Testis (tissue), 3 donors: Measurements from ENCODE around the gene WBP1. TPM values are rescaled to one million over a fixed set of nuclear protein-coding genes. Genes with fewer than 3 reads are reported as not detected.

Source experiments
- DNase-seq: peaks from one replicate; pipeline ENCODE4 v3.0.0-alpha.2; 2019
- H3K27ac ChIP-seq, 2 donors: fragments of 200-600 bp; sonication (generic); one replicate each; pipeline ENCODE4 v1.5.1; 2019
- H3K27me3 ChIP-seq: fragments of 200-600 bp; sonication (generic); one replicate; pipeline ENCODE4 v1.5.1; 2019
- H3K36me3 ChIP-seq: fragments of 200-600 bp; sonication (generic); one replicate; pipeline ENCODE4 v1.5.1; 2017; ENCODE audit warnings: low read depth; ENCODE audit errors: missing control alignments
- H3K4me1 ChIP-seq: fragments of 200-600 bp; sonication (generic); one replicate; pipeline ENCODE4 v1.5.1; 2019
- H3K4me3 ChIP-seq, 2 donors: fragments of 200-600 bp; sonication (generic); one replicate each; pipeline ENCODE4 v1.5.1; 2017 to 2019
- H3K9me3 ChIP-seq: fragments of 200-600 bp; sonication (generic); one replicate; pipeline ENCODE4 v1.5.1; 2017
- CTCF ChIP-seq, 3 experiments: fragments of 450-650 bp in 2 of 3; fragments of 200-600 bp in 1 of 3; sonication (generic) in 1 of 3; IDR thresholded peaks; one replicate each; pipeline ENCODE4 v1.5.1; 2016 to 2019; ENCODE audit warnings: antibody characterized with exemption in 3 of 3, mild to moderate bottlenecking in 2 of 3, moderate library complexity in 1 of 3
- POLR2A ChIP-seq: fragments of 450-650 bp; IDR thresholded peaks from one replicate; pipeline ENCODE4 v1.6.1; 2017; ENCODE audit warnings: antibody characterized with exemption, mild to moderate bottlenecking, moderate library complexity
- WGBS, 2 donors: methylation state at CpG; one replicate each; pipeline ENCODE4 v1.1.5; 2018; 5-methylcytosine and 5-hydroxymethylcytosine counted together
- intact Hi-C: fragments of 100-400 bp; cut with DNase I; formaldehyde crosslinking; loops from one replicate; pipeline ENCODE4 v1.15.1; 2023; ENCODE audit warnings: low total_unique reads
- polyA plus RNA-seq: library from polyadenylated mRNA; stranded (reverse); fragments of 350-450 nt; fragmentation: Illumina TruSeq; extraction: RNeasy Lipid Tissue Mini Kit (QIAGEN cat#74804); gene quantifications from one replicate; pipeline ENCODE4 v1.2.3, GENCODE V29; 2014; ENCODE audit warnings: low read depth, low replicate concordance; ENCODE audit not compliant: insufficient read depth
- total RNA-seq, 2 donors: library from RNA; depleted of rRNA; stranded (reverse); fragments of >200 nt; gene quantifications; one replicate each; pipeline ENCODE4 v1.2.3, GENCODE V29; 2016

The WBP1 gene
- total and polyA plus RNA-seq, 3 donors from 2014 or later: 73.8 to 84.3 (median 80.8) TPM

- peak overlapping the region; percentile 6 to 79 for H3K27ac ChIP-seq
- WGBS, 2 donors: 44 to 45% methylated on average over 16 of the region's 16 CpGs
Observed at GRCh38 chr2:74471332-74472065, 13.3 kb downstream of the WBP1 start.

GRCh38 chr2:74472086-74472944, 14.1 kb downstream of the WBP1 start, which contains the start of gene MRPL53:
TSS of gene MRPL53 (minus strand) at chr2:74472680. CDS start at chr2:74472660, 20 bp downstream.
- no peak for TF ChIP-seq POLR2A
- TF ChIP-seq CTCF (IDR thresholded peaks at IDR 0.05): no peak
- Histone ChIP-seq H3K4me3 (peak within 1 kb of the TSS; percentile 63 to 68), H3K9me3 (no peaks in the 10 kb centered on the region), H3K4me1 (peaks cover 12% of the 10 kb centered on the region), H3K27ac (peak within 1 kb of the TSS; percentile 6 to 79), H3K27me3 (no peaks in the 10 kb centered on the region), H3K36me3 (no peaks in the 10 kb centered on the region)
- peak; percentile 96 for DNase-seq
- WGBS, 2 donors: 1% methylated on average over 42 to 66 of the region's 66 CpGs
- intact Hi-C loops: no loop called here

More at GRCh38 chr2:74471332-74472065, 13.3 kb downstream of the WBP1 start:
- intact Hi-C loops: no loop called here
- Histone ChIP-seq H3K27me3 (no peaks in the 10 kb centered on the region), H3K9me3 (no peaks in the 10 kb centered on the region), H3K4me1 (peaks cover 12% of the 10 kb centered on the region), H3K36me3 (no peaks in the 10 kb centered on the region), H3K4me3 (peak overlapping the region; percentile 63 to 68)
- no peak for DNase-seq
- TF ChIP-seq POLR2A: no peak
- TF ChIP-seq CTCF (IDR thresholded peaks at IDR 0.05): no peak

- no peaks in the 10 kb centered on the region for H3K36me3 ChIP-seq
- intact Hi-C loops: no loop called here
- H3K27ac ChIP-seq: peak overlapping the region; percentile 6 to 79
- peak overlapping the region; percentile 63 to 68 for H3K4me3 ChIP-seq
- TF ChIP-seq CTCF (IDR thresholded peaks at IDR 0.05) (no peak), POLR2A (no peak)
- H3K27me3 ChIP-seq: no peaks in the 10 kb centered on the region
- H3K4me1 ChIP-seq: peaks cover 12% of the 10 kb centered on the region
- WGBS, 2 donors: 6 to 9% methylated on average over 7 of the region's 7 CpGs
- no peaks in the 10 kb centered on the region for H3K9me3 ChIP-seq
- DNase-seq: no peak
Observed at GRCh38 chr2:74472945-74473258, 14.7 kb downstream of the WBP1 start.

GRCh38 chr2:74474481-74474880, 16.2 kb downstream of the WBP1 start:
- Histone ChIP-seq H3K27ac (no peak overlapping the region), H3K4me3 (no peak overlapping the region), H3K9me3 (no peaks in the 10 kb centered on the region), H3K36me3 (no peaks in the 10 kb centered on the region), H3K4me1 (peaks cover 12% of the 10 kb centered on the region), H3K27me3 (no peaks in the 10 kb centered on the region)
- TF ChIP-seq POLR2A (no peak), CTCF (IDR thresholded peaks at IDR 0.05) (no peak)
- intact Hi-C loops: no loop called here
- no peak for DNase-seq
- 84 to 85% methylated on average over 5 to 6 of the region's 6 CpGs for WGBS, 2 donors
